ENCODE measurements around the gene USP17L27.
A peak's percentile ranks its signal among the peaks of the same experiment; 100 is the strongest.
"Not testable (repeated sequence)": the region's sequence is repeated elsewhere in the genome, so short reads cannot be mapped to it uniquely, and the experiment has no call there.

USP17L27 gene

GRCh38 chr4:9343848-9344247 is at the start of gene USP17L27:
USP17L27 (plus strand) TSS chr4:9344148; CDS start chr4:9344148, 0 bp downstream.
- DNase-seq, result not testable (repeated sequence)

GRCh38 chr4:9324191-9324590 is 19.8 kb upstream of the USP17L27 start:
- not testable (repeated sequence) for DNase-seq

GRCh38 chr4:9324865-9325264 is 19.1 kb upstream of the USP17L27 start, which contains the start of gene USP17L24:
USP17L24 (plus strand) TSS chr4:9325165; CDS start chr4:9325165, 0 bp downstream.
- not testable (repeated sequence) for DNase-seq

GRCh38 chr4:9329611-9330010 is 14.3 kb upstream of the USP17L27 start, which contains the start of gene USP17L25:
USP17L25 (plus strand) TSS chr4:9329911; CDS start chr4:9329911, 0 bp downstream.
- DNase-seq, result not testable (repeated sequence)

GRCh38 chr4:9334358-9334757 is 9.6 kb upstream of the USP17L27 start, which contains the start of gene USP17L26:
USP17L26 (plus strand) TSS chr4:9334658; CDS start chr4:9334658, 0 bp downstream.
- not testable (repeated sequence) for DNase-seq

- not testable (repeated sequence) for DNase-seq
Observed at GRCh38 chr4:9339103-9339502, 4.8 kb upstream of the USP17L27 start, which contains the start of gene USP17L5. USP17L5 (plus strand) TSS chr4:9339403; CDS start chr4:9339403, 0 bp downstream.

GRCh38 chr4:9348593-9348992 is 4.6 kb downstream of the USP17L27 start, which contains the start of gene USP17L28:
USP17L28 (plus strand) TSS chr4:9348893; CDS start chr4:9348893, 0 bp downstream.
- not testable (repeated sequence) for DNase-seq

- DNase-seq, result not testable (repeated sequence)
Observed at GRCh38 chr4:9350866-9351265, 6.9 kb downstream of the USP17L27 start.

GRCh38 chr4:9353338-9353737 is 9.4 kb downstream of the USP17L27 start, which contains the start of gene USP17L29:
USP17L29 (plus strand) TSS chr4:9353638; CDS start chr4:9353638, 0 bp downstream.
- DNase-seq, result not testable (repeated sequence)

GRCh38 chr4:9362829-9363228 is 18.9 kb downstream of the USP17L27 start, which contains the start of gene USP17L30:
USP17L30 (plus strand) TSS chr4:9363129; CDS start chr4:9363129, 0 bp downstream.
- not testable (repeated sequence) for DNase-seq

GRCh38 chr4:9379881-9380280 is 35.9 kb downstream of the USP17L27 start:
- not testable (repeated sequence) for DNase-seq

GRCh38 chr4:9381012-9381534 is 37.1 kb downstream of the USP17L27 start:
- DNase-seq, result peak; percentile 33

GRCh38 chr4:9384126-9384525 is 40.2 kb downstream of the USP17L27 start:
- DNase-seq, result no peak

- DNase-seq, result not testable (repeated sequence)
Observed at GRCh38 chr4:9389001-9389400, 45.1 kb downstream of the USP17L27 start.
